Stimulated activated CD4-positive, alpha-beta T cell treated with anti-CD3 and anti-CD28 coated beads, Interleukin-12 subunit alpha, Interleukin-12 subunit beta, amount 100 ng/mL, for 48 hours (primary cell): Measurements from ENCODE around the gene ENDOV.

Source experiments
- DNase-seq, 3 donors: peaks; one replicate each; pipeline ENCODE4 v3.0.0-alpha.2; 2020; ENCODE audit warnings: low read depth in 2 of 3, low spot score in 1 of 3

Gene ENDOV

DNA sequence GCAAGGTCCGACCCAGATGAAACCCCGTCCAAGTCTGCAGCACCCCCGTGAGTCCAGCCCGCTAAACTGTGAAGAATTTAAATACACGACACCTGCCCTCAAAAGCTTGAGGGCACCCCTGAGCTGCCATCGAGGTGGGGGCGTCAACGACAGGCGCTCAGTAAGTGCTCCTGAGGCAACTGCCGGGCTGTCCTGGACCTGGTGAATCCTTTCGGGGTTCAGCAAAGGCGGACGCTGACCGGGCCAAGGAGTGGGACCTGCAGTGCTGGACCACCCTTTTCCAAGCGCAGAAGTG, 512 bp upstream of the ENDOV start:
- DNase-seq: no peak

DNA sequence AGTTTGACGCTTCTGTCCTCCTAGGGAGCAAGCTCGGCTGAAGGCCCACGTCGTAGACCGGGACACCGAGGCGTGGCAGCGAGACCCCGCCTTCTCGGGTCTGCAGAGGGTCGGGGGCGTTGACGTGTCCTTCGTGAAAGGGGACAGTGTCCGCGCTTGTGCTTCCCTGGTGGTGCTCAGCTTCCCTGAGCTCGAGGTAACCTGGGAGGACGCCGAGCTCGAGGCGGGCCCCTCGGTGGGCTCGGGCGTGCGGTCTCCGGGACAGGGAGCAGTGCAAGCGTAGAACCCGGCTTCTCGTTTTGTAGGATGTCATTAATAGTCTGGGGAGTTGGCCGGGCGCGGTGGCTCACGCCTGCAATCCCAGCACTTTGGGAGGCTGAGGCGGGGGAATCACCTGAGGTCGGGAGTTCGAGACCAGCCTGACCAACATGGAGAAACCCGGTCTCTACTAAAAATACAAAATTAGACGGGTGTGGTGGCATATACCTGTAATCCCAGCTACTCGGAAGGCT, 715 bp downstream of the ENDOV start:
- DNase-seq: no peak

DNA sequence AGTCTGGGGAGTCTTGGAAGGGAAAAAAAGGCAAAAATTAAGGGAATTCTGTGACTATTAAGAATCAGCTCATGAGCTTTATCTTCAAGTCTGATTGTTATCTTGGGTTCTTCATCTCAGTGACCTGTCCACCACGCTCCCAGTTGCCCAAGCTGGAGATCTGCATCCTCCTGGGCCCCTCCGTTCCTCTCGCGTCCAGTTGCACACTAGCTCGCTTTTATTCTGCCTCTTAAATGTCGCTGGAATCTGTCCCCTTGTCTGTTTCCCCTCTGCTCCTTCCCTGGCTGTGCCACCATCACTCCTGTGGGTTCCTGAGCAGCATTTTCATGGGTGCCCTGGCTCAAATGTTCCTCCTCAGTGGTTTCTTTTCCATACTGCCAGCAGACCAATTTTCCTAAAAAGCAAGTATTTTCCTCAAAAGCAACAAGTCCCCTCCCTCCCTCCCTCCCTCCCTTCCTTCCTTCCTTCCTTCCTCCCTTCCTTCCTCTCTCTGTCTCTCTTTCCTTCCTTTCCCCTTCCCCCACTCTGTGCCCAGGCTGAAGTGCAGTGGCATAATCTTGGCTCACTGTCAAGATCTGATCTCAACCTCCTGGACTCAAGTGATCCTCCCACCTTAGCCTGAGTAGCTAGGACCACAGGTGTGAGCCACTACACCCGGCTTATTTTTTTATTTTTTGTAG, 1.4 kb downstream of the ENDOV start:
- DNase-seq: no peak

DNA sequence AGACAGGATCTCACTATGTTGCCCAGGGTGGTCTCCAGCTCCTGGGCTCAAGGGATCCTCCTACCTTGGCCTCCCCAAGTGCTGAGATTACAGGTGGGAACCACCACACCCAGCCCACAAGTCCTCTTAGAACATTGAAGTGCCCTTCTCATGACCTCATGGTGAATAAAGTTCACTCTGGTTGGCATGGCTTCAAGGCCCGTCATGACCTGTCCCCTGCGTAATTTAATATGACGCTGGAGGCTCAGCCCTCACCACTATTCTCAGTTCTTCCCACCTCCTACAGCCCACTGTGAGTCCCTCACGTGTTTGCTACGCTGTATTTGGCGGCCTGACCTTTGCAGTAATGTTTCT, 1.9 kb downstream of the ENDOV start:
- DNase-seq: no peak

DNA sequence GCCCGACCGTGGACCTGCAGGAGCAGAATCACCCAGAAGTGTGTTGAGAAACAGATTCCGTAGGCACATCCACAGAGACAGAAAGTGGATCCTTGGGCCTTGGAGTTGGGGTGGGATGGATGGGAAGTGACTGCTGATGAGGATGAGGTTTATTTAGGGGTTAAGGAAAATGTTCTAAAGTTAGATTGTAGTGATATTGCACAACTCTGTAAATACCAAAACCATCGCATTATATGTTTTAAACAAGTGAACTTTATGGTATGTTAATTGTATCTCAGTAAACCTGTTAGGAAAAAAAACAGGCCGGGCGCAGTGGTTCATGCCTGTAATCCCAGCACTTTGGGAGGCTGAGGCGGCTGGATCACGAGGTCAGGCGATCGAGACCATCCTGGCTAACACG, 3.6 kb downstream of the ENDOV start:
- no peak for DNase-seq

DNA sequence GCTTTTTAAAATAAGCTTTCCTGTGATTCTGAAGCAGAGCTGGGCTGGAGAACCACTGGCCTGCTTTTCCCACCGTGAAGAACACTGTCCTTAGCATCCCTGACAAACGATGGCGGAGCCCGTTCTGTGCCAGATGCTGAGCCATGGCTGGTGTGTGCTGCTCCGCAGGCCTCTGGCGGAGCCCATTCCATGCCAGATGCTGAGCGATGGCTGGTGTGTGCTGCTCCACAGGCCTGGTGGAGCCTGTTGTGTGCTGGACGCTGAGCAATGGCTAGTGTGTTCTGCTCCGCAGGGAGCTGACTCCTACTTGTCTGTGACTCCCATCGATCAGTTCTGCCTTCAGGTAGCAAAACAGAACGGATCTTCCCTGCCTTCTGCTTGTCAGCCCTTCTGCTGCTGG, 4.3 kb downstream of the ENDOV start:
- no peak for DNase-seq

DNA sequence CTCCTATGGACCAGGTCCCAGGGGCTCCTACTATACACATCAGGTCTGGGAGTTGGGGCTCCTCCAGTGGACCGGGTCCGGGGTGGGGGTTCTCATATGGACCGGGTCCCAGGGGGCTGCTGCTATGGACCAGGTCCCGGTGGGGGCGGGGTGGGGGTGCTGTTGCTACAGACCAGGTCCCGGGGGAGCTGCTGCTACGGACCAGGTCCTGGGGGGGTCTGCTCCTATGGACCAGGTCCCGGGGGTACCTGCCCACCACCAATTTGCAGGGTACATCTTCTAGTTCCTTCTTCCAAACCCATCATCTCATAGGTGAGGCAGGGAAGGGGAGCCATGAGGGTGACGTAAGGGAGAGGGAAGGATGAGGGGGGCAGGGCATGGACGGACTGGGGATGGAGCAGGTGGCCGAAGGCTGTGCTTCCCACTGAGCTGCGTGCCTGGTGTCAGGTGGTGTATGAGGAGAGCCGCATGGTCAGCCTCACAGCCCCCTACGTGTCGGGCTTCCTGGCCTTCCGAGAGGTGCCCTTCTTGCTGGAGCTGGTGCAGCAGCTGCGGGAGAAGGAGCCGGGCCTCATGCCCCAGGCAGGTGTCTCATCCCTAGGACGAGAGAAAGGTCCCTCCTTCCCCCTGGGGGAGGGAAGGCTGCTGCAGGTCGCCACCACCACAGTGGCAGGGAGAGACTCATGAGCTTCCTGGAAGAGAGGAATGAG, 6.6 kb downstream of the ENDOV start:
- no peak for DNase-seq

DNA sequence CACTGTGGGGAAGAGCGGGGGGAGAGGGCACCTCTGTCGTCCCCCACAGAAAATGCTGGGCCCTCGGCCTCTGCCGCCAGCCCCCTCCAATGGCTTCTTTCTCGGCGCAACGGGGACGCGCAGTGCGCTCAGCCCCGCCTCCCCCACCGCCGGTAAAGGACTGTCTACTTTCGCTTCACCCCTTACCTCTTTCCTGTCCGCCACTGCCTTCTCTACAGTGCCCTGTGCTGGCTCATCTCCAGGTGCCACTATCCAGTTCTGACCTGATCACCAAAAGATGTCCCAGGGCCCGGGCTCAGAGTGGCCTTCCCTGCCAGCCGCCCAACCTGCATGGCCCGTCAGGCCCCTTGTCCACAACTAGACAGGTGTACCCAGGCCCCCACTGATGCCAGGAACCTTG, 7.3 kb downstream of the ENDOV start:
- no peak for DNase-seq

DNA sequence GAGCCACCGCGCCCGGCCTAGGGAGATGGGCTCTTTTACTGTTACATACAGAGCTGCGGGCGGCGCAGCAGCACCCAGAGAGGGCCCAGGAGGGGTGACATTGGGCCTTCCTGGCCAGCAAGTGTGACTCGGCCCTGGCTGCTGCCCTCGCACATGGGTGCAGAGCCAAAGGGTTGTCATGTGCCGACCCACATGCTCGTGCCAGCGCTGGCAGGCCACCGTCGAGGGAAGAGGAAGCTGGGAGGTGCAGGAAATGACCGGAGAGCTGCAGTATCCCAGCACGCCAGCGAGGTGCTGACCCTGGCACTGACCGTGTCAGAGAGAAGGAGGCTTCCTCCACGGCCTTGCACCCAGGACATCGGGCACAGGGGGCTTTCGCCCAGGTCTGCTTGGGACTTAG, 8.0 kb downstream of the ENDOV start:
- DNase-seq: no peak

DNA sequence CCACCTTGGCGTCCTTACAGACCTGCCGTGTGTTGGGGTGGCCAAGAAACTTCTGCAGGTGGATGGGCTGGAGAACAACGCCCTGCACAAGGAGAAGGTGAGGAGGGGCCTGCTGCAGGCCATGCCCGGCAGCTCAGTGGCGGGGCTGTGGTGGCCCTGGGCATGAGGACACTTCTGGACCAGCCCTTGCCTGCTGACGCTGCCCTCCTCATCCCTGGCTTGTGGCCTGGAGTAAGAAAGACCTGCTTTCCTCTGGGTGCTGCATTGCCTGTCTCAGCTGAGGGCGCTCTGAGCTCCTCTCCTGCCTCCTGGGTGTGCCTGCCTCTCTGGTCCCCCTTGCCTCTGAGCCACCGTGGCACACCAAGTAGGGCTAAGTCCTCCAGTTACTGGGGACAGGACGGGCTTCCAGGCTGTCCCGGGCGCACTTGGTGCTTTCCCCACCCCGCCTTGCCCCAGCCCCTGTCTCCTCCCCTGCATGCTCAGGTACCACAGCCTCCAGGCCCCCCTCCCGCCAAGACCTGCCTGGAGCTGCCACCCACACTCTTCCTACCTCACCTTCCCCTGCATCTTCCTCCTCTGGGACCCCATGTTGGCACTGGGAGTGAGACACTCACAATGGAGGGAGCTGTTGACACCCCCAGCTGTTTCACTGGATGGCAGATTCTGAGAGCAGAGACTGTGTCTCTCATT, 8.7 kb downstream of the ENDOV start:
- DNase-seq: no peak

DNA sequence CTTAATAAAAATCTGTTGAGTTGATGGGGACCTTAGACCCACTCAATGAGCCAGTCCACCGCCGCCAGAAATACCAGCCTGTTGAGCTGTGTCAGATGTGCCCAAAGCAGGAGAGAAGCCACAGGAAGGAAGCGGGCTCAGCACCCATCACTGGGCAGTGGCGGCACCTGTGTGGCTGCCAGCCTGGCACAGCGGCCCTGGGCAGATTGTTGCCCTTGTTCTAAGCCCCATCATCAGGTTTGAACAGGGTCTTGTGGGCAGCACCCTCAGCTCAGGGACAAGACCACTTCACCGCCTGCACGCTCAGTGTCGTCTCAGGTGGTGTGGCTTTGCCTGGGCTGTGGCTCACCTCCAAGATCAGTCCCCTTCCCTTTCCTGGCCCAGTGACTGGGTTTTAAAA, 9.3 kb downstream of the ENDOV start:
- no peak for DNase-seq

DNA sequence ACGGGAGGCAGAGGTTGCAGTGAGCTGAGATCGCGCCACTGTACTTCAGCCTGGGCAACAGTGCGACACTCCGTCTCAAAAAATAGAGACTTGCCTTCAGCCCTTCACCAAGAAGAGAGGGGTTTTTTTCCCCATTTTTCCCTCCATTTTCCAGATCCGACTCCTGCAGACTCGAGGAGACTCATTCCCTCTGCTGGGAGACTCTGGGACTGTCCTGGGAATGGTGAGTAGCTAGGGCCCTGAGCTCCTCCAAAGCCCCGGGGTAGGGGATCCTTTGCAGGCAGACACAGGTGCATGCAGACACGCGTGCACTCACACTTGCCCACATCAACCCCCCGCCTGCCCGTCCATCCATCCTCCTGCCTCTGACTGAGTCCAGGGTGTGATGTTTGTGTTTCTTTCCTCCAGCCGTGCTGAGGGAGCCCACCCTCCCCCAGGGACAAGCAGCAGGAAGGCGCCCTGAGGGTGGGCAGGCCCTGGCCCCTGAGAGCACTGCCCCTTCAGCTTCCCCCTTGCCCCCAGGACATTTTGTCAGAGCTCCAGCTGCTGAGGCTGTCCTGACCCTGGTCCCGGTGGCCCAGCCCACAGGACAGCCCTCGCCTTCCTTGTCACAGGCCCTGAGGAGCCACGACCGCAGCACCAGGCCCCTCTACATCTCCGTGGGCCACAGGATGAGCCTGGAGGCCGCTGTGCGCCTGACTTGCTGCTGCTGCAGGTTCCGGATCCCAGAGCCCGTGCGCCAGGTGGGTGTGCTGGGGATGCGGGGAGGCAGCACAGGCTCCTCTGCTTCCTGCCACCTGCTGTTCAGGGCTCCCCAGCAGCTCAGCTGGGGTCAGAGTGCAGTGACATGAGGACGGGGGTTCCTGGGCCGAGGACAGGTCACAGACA, 10.2 kb downstream of the ENDOV start:
- DNase-seq: no peak

DNA sequence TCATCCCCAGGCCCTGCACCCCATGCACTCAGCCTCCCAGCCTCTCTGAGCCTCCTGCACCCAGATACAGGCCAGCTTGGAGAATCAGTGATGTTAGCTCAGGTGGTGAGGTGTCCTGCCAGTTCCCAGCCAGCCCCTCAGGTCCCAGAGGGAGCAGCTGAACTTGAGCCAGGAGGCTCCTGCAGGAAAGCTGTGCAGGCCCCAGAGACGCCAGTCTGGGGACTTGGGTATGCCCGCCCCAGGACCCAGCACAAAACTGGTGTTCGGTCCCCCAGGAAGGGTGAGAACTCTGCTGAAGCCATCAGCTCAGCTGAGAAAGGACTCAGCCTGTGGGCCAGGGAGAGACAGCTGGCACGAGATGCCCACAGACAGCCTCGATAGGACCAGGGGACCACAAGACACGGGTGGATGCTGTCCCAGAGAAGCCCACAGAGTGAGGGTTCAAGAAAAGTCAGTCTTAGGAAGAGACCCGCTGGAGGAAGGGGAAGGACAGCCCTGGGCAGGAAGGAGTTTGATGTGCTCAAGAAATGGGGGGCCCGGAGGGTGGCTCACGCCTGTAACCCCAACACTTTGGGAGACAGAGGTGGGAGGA, 11.0 kb downstream of the ENDOV start:
- DNase-seq: no peak

DNA sequence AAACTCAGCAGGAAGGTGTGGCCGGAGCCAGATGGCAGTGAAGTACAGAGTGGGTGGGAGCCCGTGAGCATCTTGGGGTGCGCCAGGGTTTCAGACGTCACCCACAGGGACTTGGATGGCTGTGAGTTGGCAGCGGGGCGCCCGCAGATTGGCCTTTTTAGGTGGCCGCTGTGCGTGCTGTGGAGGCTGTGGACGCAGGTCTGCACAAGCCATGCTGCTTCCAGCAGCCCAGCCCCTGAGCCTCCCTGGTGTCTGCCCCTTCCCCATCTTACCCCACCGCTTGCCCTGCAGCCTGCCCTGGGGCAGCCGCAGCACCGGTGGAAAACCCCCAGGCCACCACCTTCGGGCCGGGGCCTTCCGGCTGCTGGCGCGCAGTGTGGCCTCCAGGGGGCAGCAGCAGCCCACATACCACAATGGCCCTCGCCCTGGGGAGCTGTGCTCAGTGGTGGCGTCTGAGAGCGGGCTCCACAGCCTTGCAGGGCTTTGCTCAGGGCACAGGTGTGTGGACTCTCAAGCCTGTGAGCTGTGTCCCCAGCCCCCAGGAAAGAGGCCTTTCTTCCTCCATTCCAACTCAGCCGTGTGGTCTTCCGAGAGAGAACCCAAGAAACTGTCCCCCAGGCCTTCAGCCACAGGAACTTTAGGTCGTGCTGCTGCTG, 11.8 kb downstream of the ENDOV start:
- DNase-seq: peak; percentile 76 to 83 (median 76)

DNA sequence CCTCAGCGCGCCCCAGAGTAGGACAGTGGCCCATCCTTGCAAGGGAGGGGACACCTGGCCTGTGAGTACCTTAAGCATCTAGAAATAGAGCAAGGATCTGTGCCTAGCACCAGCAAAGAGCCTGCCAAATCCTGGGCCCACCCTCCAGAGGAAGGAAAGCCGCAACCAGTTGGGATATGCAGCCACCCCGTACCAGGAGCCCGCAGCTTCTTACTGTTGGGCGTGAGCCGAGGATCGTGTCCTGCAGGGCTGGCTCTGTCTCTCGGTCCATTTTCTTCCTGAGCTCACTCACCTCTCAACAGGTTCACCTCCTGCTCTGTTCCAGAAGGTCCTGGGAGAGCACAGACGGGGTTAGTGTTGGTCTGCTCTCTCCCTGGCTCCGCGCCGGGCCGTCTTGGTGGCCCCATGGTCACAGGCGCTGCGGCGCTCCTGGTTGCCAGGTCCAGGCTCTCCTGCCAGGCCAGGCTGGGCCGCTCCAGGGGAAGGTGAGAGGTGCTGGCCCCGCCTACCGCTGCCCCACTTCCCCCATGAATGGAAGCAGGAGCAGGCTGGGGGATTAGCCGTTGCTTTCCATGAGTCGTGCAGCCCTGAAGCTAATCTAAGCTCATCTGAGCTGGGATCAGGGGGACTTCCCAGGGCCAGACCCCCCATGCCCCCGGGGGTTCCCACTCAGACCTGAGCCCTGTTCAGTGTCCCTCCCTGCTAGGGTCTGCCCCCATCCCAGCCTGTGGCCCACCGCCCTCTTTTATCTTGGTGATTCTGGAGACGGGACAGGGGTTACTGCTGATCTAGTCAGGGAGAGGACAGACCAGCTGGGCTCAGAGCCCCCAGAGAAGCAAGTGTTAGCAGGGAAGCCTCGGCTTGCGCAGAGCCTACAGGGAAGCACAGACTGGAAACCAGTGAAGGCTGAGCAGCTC, 12.7 kb downstream of the ENDOV start:
- no peak for DNase-seq

DNA sequence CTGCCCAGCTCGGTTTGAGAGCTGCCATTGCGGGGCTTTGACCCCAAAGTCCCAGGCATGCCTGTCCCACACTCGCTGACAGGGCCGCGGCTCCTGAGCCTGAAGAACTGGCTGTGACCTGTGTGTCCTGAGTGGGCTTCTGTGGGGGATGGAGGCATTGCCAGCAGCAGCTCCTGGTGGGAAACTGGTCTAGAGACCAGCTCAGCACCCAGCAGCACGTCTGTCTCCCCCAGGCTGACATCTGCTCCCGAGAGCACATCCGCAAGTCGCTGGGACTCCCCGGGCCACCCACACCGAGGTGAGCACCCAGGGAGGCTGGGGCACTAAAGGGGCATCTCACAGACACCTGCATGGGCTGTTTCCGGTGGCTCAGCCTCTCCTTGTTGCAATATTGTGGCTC, 13.4 kb downstream of the ENDOV start:
- DNase-seq: no peak

DNA sequence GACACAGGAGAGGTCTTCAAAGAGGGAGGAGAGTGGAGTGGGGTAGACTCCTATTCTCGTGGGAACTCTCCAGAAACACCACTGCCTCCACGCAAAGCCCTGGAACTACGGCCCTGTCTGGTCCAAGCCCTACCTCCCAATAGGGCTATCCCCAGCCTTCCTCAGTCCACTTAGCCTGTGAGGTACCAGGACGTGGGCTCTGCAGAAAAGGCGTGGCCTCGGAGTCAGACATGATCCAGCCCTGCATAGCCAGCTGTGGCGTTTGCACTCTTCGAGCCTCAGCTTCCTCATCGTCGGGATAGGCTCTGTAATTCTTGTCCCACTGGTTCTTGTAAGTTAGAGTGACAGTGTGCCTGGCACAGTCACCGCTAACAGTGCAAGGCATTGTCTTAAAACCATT, 13.8 kb downstream of the ENDOV start:
- no peak for DNase-seq

DNA sequence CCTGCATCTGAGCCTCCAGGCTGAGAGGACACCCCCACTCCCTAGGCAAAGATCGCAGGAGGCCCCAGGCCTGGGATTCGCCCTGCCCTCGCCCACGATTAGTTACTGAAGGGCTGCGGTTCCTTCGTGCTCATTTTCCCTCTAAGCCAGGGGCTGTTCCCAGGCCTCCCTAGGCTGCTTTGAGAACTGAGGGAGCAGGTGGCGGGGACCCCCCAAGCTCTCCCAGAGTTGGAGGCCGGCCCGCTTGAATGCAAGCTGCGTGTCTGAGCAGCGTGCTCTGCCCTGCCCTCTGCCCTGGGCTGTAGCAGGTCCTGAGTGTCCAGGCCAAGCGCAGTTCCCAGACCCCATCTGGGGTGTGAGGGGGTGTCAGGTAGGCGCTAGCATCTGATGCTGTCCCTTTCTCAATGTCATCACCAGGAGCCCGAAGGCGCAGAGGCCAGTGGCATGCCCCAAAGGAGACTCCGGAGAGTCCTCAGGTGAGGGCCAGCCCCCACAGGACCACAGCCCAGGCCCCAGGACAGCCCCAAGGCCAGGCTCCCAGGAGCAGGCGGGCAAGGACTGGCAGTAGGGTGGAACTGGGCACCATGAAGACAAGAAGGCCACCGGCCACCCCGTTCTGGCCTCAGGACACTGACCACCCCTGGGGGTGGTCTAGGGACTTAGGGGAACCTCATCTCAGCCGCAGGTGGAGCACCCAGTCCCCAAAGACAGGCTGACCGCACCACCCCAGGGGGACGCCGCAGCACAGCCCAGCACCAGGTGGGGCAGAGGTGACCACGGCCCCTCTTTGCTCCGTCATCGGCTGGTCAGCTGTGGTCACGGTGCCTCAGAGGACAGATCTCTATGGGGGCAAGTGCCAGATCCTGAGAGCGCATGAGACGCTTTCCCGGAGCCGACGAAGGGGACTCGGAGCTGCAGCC, 14.6 kb downstream of the ENDOV start:
- DNase-seq: no peak
